Measurements from ENCODE around the gene GARRE1. TPM values are rescaled to one million over a fixed set of nuclear protein-coding genes. Genes with fewer than 3 reads are reported as not detected.

Gene GARRE1
- total and polyA plus RNA-seq, 2 of the 13 experiments (the other 11 are each of a cell fraction or from before 2014, with no cell fraction given): 8.0 to 11.7 TPM

GRCh38 chr19:34261334-34262109 lies 7.2 kb downstream of the GARRE1 start (continued):
- TF ChIP-seq ZBTB40 (IDR thresholded peaks at IDR 0.05) (no peak), ZBTB40 (CRISPR knock-in tag; IDR thresholded peaks at IDR 0.05) (no peak), ZNF564 (CRISPR knock-in tag; IDR thresholded peaks at IDR 0.05) (no peak), JUNB (CRISPR knock-in tag; IDR thresholded peaks at IDR 0.05; ENCODE audit: borderline replicate concordance) (no peak), EP300 (IDR thresholded peaks at IDR 0.05; ENCODE audit: low read depth in 2 of 2, low read length in 2 of 2) (no peak), EP300 (CRISPR knock-in tag; IDR thresholded peaks at IDR 0.05; ENCODE audit: borderline replicate concordance) (0 out of 2 replicates have a peak, but pooled peaks have one; percentile 15), NR2F6 (IDR thresholded peaks at IDR 0.05) (no peak), NR2F6 (CRISPR knock-in tag; IDR thresholded peaks at IDR 0.05) (no peak), ZNF263 (CRISPR knock-in tag; IDR thresholded peaks at IDR 0.05) (no peak), PTBP1 (IDR thresholded peaks at IDR 0.05; ENCODE audit: low read depth, low read length, poor library complexity, severe bottlenecking) (no peak), HOXA7 (CRISPR knock-in tag; IDR thresholded peaks at IDR 0.05) (no peak), FUBP1 (CRISPR knock-in tag; IDR thresholded peaks at IDR 0.05; ENCODE audit: borderline replicate concordance) (no peak), ZNF547 (CRISPR knock-in tag; IDR thresholded peaks at IDR 0.05) (no peak), PAX8 (CRISPR knock-in tag; IDR thresholded peaks at IDR 0.05; ENCODE audit: borderline replicate concordance) (no peak), TFDP1 (CRISPR knock-in tag; IDR thresholded peaks at IDR 0.05; ENCODE audit: borderline replicate concordance) (no peak), PAF1 (CRISPR knock-in tag; IDR thresholded peaks at IDR 0.05) (no peak), NFIC (IDR thresholded peaks at IDR 0.05; ENCODE audit: low read length) (no peak), SMAD1 (CRISPR knock-in tag; IDR thresholded peaks at IDR 0.05; ENCODE audit: borderline replicate concordance, low read depth) (no peak), CENPT (CRISPR knock-in tag; IDR thresholded peaks at IDR 0.05; ENCODE audit: low read depth) (no peak)
